HFF-Myc (cell line): ENCODE measurements around the gene ANKS1B.

Source experiments
- DNase-seq: peaks from one replicate; pipeline ENCODE4 v3.0.0-alpha.2; 2011; ENCODE audit warnings: low read depth; ENCODE audit errors: extremely low read depth
- H3K4me3 ChIP-seq: replicated peaks from 2 replicates; pipeline ENCODE4 v1.5.1; 2011; ENCODE audit warnings: low read depth, mild to moderate bottlenecking, control low read depth, low read length
- CTCF ChIP-seq: IDR thresholded peaks from 2 replicates; pipeline ENCODE4 v1.5.1; 2012; ENCODE audit warnings: mild to moderate bottlenecking, low read depth, low read length, control low read depth; ENCODE audit errors: missing control alignments

ANKS1B gene

GRCh38 chr12:99176871-99177270, 807.9 kb downstream of the ANKS1B start:
- no peak for DNase-seq
- no peak for TF ChIP-seq CTCF
- H3K4me3 ChIP-seq, result no peak overlapping the region

- H3K4me3 ChIP-seq, result no peak overlapping the region
- no peak for TF ChIP-seq CTCF
- DNase-seq, result no peak
Measured at GRCh38 chr12:99170461-99170860, 814.3 kb downstream of the ANKS1B start.

GRCh38 chr12:99170037-99170436, 814.7 kb downstream of the ANKS1B start:
- no peak for TF ChIP-seq CTCF
- no peak overlapping the region for H3K4me3 ChIP-seq
- DNase-seq, result no peak

- no peak for TF ChIP-seq CTCF
- no peak overlapping the region for H3K4me3 ChIP-seq
- no peak for DNase-seq
Measured at GRCh38 chr12:99157946-99158345, 826.8 kb downstream of the ANKS1B start.

- H3K4me3 ChIP-seq, result no peak overlapping the region
- TF ChIP-seq CTCF, result no peak
- DNase-seq, result no peak
Measured at GRCh38 chr12:99154983-99155336, 829.8 kb downstream of the ANKS1B start.

- no peak overlapping the region for H3K4me3 ChIP-seq
- no peak for TF ChIP-seq CTCF
- no peak for DNase-seq
Measured at GRCh38 chr12:99154216-99154982, 830.3 kb downstream of the ANKS1B start.

GRCh38 chr12:99153293-99153692, 831.4 kb downstream of the ANKS1B start:
- H3K4me3 ChIP-seq, result no peak overlapping the region
- no peak for DNase-seq
- TF ChIP-seq CTCF, result no peak
